ENCODE data around the gene TNFRSF18.

DNA sequence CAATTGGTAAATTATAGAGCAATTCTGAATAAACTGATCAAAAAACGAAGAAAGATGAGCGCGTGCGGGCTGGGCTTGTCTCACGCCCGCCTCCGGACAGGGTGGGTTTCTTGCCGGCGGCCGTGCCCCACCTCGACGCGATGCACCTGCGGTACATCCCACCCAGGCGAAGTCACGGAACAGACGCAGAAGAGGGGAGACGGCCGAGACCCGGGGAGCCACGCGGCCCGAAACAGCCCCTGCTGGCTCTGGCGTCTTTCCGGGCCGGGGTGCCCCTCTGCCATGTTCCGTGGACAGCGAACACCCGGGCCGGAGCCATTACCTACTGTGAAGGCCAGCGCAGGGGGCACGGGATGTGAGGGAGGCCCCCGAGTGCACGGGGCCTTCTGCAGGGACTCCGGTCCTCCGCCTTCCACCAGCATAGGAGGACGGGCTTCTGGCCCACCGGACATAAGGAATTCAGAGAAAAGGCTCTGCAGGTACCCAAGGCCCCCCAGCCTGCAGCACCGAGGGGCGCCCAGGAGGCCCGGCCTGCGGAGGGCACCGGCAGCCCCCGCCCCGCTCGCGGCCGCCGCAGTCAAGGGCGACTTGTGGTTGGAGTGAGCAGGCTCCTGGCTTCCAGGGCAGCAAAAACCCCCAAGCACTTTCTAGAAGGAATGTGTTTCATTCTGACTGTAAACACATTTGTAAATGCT is 47.7 kb upstream of the TNFRSF18 start:
- no peak for TF ChIP-seq POLR2A (IDR thresholded peaks at IDR 0.05; ENCODE audit: low read depth, low read length)
- no peak for TF ChIP-seq POLR2AphosphoS5 (IDR thresholded peaks at IDR 0.05; ENCODE audit: low read depth, low read length)
- TF ChIP-seq TAF1 (IDR thresholded peaks at IDR 0.05; ENCODE audit: low read depth, low read length) = no peak
- TF ChIP-seq SPI1 (IDR thresholded peaks at IDR 0.05; ENCODE audit: low read depth, low read length) = no peak

Data from GM12891 (cell line).